Upper lobe of left lung (tissue), 6 donors: Measurements from ENCODE around the gene GPR25. TPM values are rescaled to one million over a fixed set of nuclear protein-coding genes. Genes with fewer than 3 reads are reported as not detected.

ENCODE experiments used
- ATAC-seq, 2 donors: fragments of 200-7000 bp; cut with Tn5 transposase; one replicate each; pipeline ENCODE4 v1.9.1; 2022; ENCODE audit warnings: mild to moderate bottlenecking in 2 of 2, moderate library complexity in 2 of 2; ENCODE audit not compliant: low FRiP score in 2 of 2
- DNase-seq, 2 donors: peaks; one replicate each; pipeline ENCODE4 v3.0.0-alpha.2; 2019 to 2020
- H3K27ac ChIP-seq, 4 donors: fragments of 200-600 bp; sonication (generic); one replicate each; pipeline ENCODE4 v1.5.1; 2016 to 2019
- H3K27me3 ChIP-seq, 4 donors: fragments of 200-600 bp; sonication (generic); one replicate each; pipeline ENCODE4 v1.5.1; 2017 to 2019
- H3K36me3 ChIP-seq, 4 donors: fragments of 200-600 bp; sonication (generic); one replicate each; pipeline ENCODE4 v1.5.1; 2016 to 2019
- H3K4me1 ChIP-seq, 4 donors: fragments of 200-600 bp; sonication (generic); one replicate each; pipeline ENCODE4 v1.5.1; 2018 to 2019
- H3K4me3 ChIP-seq, 4 donors: fragments of 200-600 bp; sonication (generic); one replicate each; pipeline ENCODE4 v1.5.1; 2017 to 2019; ENCODE audit warnings: mild to moderate bottlenecking in 2 of 4, moderate library complexity in 1 of 4
- H3K9me3 ChIP-seq, 4 donors: fragments of 200-600 bp; sonication (generic); one replicate each; pipeline ENCODE4 v1.5.1; 2018 to 2019
- CTCF ChIP-seq, 6 experiments: fragments of 450-650 bp in 4 of 6; fragments of 200-600 bp in 2 of 6; sonication (generic) in 2 of 6; IDR thresholded peaks; one replicate each; pipeline ENCODE4 v1.5.1; 2016 to 2019; ENCODE audit warnings: antibody characterized with exemption in 6 of 6
- EP300 ChIP-seq, 4 donors: sonication (generic); formaldehyde crosslinking; IDR thresholded peaks; one replicate each; pipeline ENCODE4 v1.5.1; 2017; ENCODE audit warnings: antibody characterized with exemption in 4 of 4, control low read depth in 2 of 4
- POLR2A ChIP-seq, 4 donors: fragments of 450-650 bp; IDR thresholded peaks; one replicate each; pipeline ENCODE4 v1.5.1; 2016 to 2017; ENCODE audit warnings: antibody characterized with exemption in 4 of 4, mild to moderate bottlenecking in 2 of 4
- POLR2AphosphoS5 ChIP-seq, 2 donors: sonication (generic); formaldehyde crosslinking; IDR thresholded peaks; one replicate each; pipeline ENCODE4 v1.5.1; 2017; ENCODE audit warnings: antibody characterized with exemption in 2 of 2
- WGBS, 2 donors: methylation state at CpG; one replicate each; pipeline ENCODE4 v1.1.5; 2017 to 2018; 5-methylcytosine and 5-hydroxymethylcytosine counted together
- total RNA-seq, 6 donors: library from RNA; depleted of rRNA in 4 of 6; stranded (reverse); fragments of >200 nt in 4 of 6; gene quantifications; one replicate each; pipeline versions ENCODE4 v1.1.0 to v1.2.1, GENCODE V29; 2016 to 2021
- donor health status: DM: no; HTN: no; CAD: no; lungs with moderate emphysema.
- donor health status: DM: no; HTN: yes; CAD: no; lungs with severe emphysema.

The GPR25 gene
- total RNA-seq, 6 donors from 2014 or later: 0.49 to 0.74 (median 0.54) TPM; not detected in 3

GRCh38 chr1:200922406-200922805 lies 49.6 kb downstream of the GPR25 start:
- no peak for ATAC-seq
- TF ChIP-seq CTCF (IDR thresholded peaks at IDR 0.05): no peak
- TF ChIP-seq POLR2AphosphoS5 (IDR thresholded peaks at IDR 0.05): no peak
- no peak for TF ChIP-seq EP300 (IDR thresholded peaks at IDR 0.05)
- TF ChIP-seq POLR2A (IDR thresholded peaks at IDR 0.05): no peak
- 73% methylated on average over 2 of the region's 2 CpGs; no CpG with 5 or more reads in 1 of the 2 donors for WGBS, 2 donors
- DNase-seq: no peak
- Histone ChIP-seq H3K9me3 (no peaks in the 10 kb centered on the region), H3K4me3 (no peak overlapping the region), H3K36me3 (no peaks in the 10 kb centered on the region), H3K27ac (no peak overlapping the region), H3K4me1 (no peaks in the 10 kb centered on the region), H3K27me3 (no peaks in the 10 kb centered on the region)

GRCh38 chr1:200923601-200924000 lies 50.8 kb downstream of the GPR25 start:
- WGBS, 2 donors: 86 to 91% methylated on average over 1 of the region's 1 CpG
- TF ChIP-seq POLR2A (IDR thresholded peaks at IDR 0.05) (no peak), CTCF (IDR thresholded peaks at IDR 0.05) (no peak), EP300 (IDR thresholded peaks at IDR 0.05) (no peak), POLR2AphosphoS5 (IDR thresholded peaks at IDR 0.05) (no peak)
- Histone ChIP-seq H3K27ac (no peak overlapping the region), H3K36me3 (no peaks in the 10 kb centered on the region), H3K4me3 (no peak overlapping the region), H3K27me3 (no peaks in the 10 kb centered on the region), H3K4me1 (no peaks in the 10 kb centered on the region), H3K9me3 (no peaks in the 10 kb centered on the region)
- DNase-seq: no peak
- ATAC-seq: no peak

Other genes starting within 250 kb of the GPR25 start
- 10 to 100 TPM; 18.4 to 35.6 (median 22.5) TPM for gene DDX59, start 203.1 kb upstream of the GPR25 start, total RNA-seq
- gene CAMSAP2, start 134.1 kb upstream of the GPR25 start, total RNA-seq: 10 to 100 TPM; 19.9 to 45.1 (median 28.0) TPM
- 10 to 100 TPM in 5 of 6 donors, 1 to 10 TPM in 1; 8.9 to 21.0 (median 16.3) TPM for gene INAVA, start 21.9 kb downstream of the GPR25 start, total RNA-seq
- 10 to 100 TPM in 1 of 6 donors, 1 to 10 TPM in 5; 3.6 to 18.9 (median 6.1) TPM for gene KIF21B, start 150.7 kb downstream of the GPR25 start, total RNA-seq
- under 1 TPM in 3 of 6 donors, not detected in 3; 0.03 to 0.30 (median 0.10) TPM for gene CACNA1S, start 239.4 kb downstream of the GPR25 start, total RNA-seq